HG03575 (cell line): Measurements from ENCODE around the gene UBE2F.
"Not testable (repeated sequence)": the region's sequence is repeated elsewhere in the genome, so short reads cannot be mapped to it uniquely, and the experiment has no call there.

Experiments
- ATAC-seq: cut with Tn5 transposase; IDR thresholded peaks from one replicate; pipeline ENCODE4 v1.9.1; 2021; ENCODE audit not compliant: unreplicated experiment, insufficient number of reproducible peaks, low FRiP score; ENCODE audit errors: extremely low read depth

UBE2F gene

DNA sequence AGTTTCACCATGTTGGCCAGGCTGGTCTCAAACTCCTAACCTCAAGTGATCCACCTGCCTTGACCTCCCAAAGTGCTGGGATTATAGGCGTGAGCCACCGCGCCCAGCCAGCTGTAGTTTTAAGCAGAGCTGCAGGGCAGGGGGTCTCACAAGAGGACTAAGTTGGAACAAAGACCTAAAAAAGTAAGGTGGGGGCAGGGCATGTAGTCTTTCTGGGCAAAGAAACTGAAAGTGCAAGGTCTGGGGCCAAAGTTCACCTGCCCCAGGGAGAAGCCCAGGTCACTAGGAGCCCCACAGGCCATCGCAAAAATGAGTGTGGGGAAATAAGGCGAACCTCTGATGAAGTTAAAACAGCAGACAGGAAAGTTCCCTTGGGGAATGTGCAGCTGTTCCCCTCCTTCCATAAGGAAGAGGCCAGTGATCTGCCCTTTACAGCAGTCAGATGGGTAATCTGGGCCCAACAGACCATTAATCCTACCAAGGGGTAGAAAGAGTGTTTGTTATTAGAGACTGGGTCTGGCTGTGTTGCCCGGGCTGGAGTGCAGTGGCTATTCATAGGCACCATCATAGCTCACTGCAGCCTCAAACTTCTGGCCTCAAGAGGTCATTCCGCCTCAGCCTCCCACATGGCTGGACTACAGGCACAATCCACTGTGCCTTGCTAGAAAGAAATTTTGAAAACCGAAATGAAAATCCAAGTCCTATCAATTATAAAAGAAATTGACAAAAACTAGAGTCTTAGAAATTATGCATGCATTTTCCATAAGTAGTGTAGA is 96.8 kb downstream of the UBE2F start:
- ATAC-seq: no peak

- no peak for ATAC-seq
Measured at GRCh38 chr2:238064376-238064775, 97.6 kb downstream of the UBE2F start.

DNA sequence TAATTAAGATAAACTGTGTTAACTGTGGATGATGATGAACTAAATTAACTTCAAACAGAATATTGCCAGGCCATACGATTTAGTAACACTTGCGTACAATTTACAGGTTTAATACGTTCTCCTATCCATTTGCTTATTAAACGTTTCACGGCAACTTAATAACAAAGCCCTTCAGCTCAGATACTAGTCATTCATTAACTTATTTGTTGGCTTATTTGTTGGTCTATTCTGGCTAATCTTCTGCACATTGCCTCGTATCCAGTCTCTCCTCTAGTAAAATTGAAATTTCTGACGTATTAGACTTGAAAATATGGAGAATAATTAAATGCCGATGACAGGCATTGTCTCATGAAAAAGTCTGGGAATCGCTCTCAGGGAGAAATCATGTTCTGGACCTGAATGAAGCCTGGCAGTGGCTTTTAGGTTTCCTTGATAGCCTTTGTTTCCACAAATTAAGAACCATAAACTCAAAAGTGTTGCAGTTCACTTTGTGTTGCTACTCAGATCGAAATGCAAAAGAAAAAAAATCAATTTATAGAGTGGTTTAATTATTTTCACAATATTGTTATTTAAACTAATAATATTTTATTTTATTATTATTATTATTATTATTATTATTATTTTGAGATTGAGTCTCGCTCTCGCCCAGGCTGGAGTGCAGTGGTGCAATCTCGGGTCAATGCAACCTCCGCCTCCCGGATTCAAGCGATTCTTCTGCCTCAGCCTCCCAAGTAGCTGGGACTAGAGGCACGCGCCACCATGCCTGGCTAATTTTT is 98.4 kb downstream of the UBE2F start:
- ATAC-seq: no peak

DNA sequence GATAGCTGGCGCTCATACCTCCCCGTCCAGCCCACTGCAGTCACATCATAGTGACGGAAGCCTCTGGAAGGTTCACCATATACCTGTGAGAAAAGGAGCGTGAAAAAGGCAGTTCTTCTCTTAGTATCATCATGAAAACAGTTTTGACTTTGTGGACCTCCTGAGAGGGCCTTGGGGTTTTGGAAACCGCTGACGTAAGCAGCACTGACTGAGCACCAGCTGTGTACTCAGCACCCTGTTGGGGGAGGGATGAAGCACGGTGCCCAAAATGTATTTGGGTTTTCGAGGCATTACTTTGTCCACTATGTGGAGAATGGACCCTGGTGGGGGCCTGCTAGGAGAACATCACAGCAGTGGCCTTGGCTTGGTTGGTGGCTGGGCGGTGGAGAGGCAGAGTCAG is 99.4 kb downstream of the UBE2F start:
- ATAC-seq: no peak

- ATAC-seq: not testable (repeated sequence)
Measured at GRCh38 chr2:238066718-238067117, 99.9 kb downstream of the UBE2F start.

DNA sequence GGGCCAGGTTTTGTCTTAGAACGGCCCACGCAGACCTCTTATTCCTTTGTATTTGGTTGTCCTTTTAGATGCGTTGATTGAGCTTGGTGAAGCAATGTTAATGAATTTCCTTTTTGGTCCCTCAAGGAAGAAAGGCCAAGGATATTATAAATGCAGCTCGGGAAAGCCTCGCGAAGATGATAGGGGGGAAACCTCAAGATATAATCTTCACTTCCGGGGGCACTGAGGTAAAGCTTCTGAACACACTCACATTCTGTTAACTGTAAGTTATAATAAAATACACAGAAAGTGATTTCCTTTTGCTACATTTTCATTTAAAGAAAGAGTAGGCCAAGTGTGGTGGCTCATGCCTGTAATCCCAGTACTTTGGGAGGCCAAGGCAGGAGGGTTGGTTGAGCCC is 101.1 kb downstream of the UBE2F start:
- no peak for ATAC-seq

- ATAC-seq: no peak
Measured at GRCh38 chr2:238069021-238069709, 102.4 kb downstream of the UBE2F start.

GRCh38 chr2:238069877-238070276 is 103.1 kb downstream of the UBE2F start:
- no peak for ATAC-seq

GRCh38 chr2:238075397-238075796 is 108.6 kb downstream of the UBE2F start:
- no peak for ATAC-seq

DNA sequence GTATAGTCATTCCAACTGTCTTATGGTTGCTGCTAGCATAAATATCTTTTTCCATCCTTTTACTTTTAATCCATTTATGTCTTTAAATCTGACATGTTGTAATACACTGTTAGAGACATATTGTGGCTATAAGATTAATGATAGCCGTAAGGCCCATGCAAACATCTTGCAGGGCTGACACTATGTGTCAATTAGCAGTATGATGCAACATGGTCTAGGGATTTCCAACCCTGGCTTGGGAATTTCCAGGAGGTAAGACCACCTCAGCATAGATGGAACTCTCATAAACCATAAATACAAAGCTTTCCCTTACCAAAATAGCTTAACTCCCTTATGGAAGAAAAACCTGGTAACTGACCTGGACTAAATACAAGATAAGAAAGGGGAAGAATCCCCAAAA is 110.5 kb downstream of the UBE2F start:
- no peak for ATAC-seq

DNA sequence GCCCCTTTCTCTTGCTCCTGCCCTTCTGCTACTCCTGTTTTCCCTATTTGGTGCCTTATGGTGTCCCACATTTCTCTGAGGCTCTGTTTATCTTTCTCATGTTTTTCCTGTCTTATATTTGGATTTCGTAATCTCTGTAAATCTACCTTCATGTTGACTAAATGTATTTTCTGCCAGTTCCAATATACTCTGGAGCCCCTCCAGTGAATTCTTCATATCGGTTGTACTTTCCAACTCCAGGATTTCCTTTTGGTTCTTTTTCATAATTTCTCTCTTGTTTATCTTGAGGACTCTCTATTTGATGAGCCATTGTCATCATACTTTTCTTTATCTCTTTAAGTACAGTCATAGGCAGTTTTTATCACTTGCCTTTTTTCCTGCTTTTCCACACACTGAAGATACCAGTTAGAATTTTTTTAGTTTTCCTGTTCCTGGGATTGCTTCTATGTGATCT is 113.1 kb downstream of the UBE2F start:
- no peak for ATAC-seq

DNA sequence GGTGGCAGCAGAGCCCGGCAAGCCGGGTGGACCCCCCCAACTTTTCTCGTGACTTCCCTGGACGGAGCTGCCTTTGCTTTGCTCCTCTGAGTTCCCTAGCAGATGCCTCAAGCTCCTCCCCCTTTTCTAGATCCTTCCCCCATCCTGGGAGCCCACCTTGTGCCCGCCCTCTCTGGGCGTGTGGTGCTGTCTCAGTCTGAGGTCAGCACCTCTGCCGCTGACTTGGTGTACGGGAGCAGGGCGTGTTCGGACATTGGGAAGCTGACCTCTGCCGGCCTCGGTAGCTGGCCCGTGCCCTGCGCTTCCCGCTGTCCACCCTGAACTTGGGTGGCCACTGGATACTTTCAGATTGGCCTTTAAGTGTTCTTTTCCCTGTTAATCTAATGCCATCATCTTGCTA is 113.7 kb downstream of the UBE2F start:
- no peak for ATAC-seq

- ATAC-seq: no peak
Measured at GRCh38 chr2:238081150-238081549, 114.3 kb downstream of the UBE2F start.

DNA sequence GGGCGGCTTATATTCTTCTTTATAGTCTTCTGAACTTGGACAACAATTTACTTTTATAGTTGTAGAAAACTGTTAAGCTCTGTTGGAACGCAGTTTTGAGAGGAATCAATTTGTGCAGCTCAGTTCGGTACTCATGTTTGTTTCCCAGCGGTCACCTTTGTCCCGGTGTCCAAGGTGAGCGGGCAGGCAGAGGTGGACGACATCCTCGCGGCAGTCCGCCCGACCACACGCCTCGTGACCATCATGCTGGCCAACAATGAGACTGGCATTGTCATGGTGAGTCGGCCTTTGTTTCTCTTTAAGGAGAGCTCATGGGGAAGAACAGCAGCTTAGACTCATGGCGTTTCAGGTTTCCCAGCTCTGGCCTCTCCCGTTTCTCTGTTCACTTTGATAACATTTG is 114.7 kb downstream of the UBE2F start:
- ATAC-seq: no peak

GRCh38 chr2:238082151-238082550 is 115.3 kb downstream of the UBE2F start:
- no peak for ATAC-seq

DNA sequence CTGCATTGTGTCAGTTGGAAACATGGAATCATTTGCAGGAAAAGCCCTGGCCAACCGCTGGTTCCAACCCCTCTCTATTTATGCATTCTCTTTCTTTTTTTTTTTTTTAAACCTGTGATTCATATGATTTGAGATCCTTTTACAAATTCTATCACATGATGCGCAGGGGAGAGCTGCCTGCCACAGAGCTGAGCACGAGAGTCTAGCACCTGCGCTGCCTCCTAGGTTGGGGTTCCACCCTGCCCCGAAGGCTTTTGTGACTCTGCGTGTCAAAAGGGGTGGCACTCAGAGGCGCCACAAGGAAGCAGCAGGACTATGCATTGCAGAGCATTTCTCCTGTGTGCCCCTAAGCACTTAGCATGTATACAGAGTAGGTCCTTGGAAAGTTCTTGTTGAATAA is 116.0 kb downstream of the UBE2F start:
- no peak for ATAC-seq

- no peak for ATAC-seq
Measured at GRCh38 chr2:238083919-238084318, 117.1 kb downstream of the UBE2F start.

DNA sequence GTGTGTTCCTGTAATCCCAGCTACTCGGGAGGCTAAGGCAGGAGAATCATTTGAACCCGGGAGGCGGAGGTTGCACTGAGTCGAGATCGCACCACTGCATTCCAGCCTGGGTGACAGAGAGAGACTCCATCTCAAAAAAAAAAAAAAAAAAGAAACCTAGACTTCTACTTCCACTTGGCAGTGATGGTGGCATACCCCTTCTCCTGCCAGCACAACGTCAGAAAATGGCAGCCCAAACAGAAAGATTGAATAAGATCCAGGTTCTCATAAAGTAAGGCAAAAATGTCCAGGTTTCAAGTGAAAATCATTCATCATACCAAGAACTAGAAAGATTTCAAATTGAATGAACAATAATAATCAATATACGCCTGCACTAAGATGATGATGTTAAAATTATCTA is 117.9 kb downstream of the UBE2F start:
- no peak for ATAC-seq

- ATAC-seq: no peak
Measured at GRCh38 chr2:238085899-238086298, 119.1 kb downstream of the UBE2F start.

DNA sequence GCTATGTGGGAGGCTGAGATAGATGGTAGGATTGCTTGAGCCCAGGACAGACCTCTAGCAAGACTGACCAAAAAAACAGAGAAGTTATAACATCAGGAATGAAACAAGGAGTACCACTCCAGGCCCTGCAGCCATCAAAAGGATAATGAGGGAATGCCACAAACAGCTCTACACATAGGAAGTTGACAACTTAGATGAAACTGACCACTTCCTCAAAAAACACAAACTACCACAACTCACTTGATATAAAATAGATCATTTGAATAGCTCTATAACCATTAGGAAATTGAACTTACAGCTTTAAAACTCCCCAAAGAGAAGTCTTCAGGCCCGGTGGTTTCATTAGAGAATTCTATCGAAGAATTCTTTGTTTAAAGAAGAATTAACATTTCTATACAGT is 120.4 kb downstream of the UBE2F start:
- ATAC-seq: no peak
